Right lung (tissue), 10 donors: Measurements from ENCODE around the gene PLAC8. TPM values are rescaled to one million over a fixed set of nuclear protein-coding genes. Genes with fewer than 3 reads are reported as not detected.
"Not testable (repeated sequence)": the region's sequence is repeated elsewhere in the genome, so short reads cannot be mapped to it uniquely, and the experiment has no call there.

Experiments
- DNase-seq, 2 donors: peaks; one replicate each; pipeline ENCODE4 v3.0.0-alpha.2; 2013
- long read RNA-seq, 8 donors: transcript quantifications; one replicate each; lab custom pipeline, GENCODE V29; 2026
- polyA plus RNA-seq, 5 donors: library from polyadenylated mRNA; unstranded; fragments of 120-200 nt; gene quantifications; one replicate each; pipeline versions ENCODE4 v1.2.1 to v1.2.3, GENCODE V29; 2013; ENCODE audit warnings: inconsistent platforms in 1 of 5, low replicate concordance in 1 of 5; ENCODE audit not compliant: insufficient read length in 5 of 5, insufficient read depth in 1 of 5

Gene PLAC8, protein sequence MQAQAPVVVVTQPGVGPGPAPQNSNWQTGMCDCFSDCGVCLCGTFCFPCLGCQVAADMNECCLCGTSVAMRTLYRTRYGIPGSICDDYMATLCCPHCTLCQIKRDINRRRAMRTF
- 1 to 10 TPM; 7.1 to 8.7 (median 7.7) TPM for polyA plus RNA-seq
- long read RNA-seq, donor 1, transcript PLAC8-201 (5 exons, 1,447 nt) = major isoform, 9 of 10 reads
- long read RNA-seq, donor 1, partial matches to known transcripts = 0 of 10 reads
- long read RNA-seq, donor 1, other reads (novel, unspliced or antisense) = 0 of 10 reads
- long read RNA-seq, donor 2, partial matches to known transcripts = 0 of 5 reads
- long read RNA-seq, donor 2, other reads (novel, unspliced or antisense) = 0 of 5 reads
- long read RNA-seq, donor 3, transcript PLAC8-201 (5 exons, 1,447 nt) = major isoform, 6 of 7 reads
- long read RNA-seq, donor 3, partial matches to known transcripts = 0 of 7 reads
- long read RNA-seq, donor 3, other reads (novel, unspliced or antisense) = 0 of 7 reads
- long read RNA-seq, donor 4, transcript PLAC8-201 (5 exons, 1,447 nt) = major isoform, 5 of 5 reads
- long read RNA-seq, donor 4, partial matches to known transcripts = 0 of 5 reads
- long read RNA-seq, donor 4, other reads (novel, unspliced or antisense) = 0 of 5 reads
- long read RNA-seq, donor 5, transcript PLAC8-201 (5 exons, 1,447 nt) = major isoform, 5 of 6 reads
- long read RNA-seq, donor 5, partial matches to known transcripts = 0 of 6 reads
- long read RNA-seq, donor 5, other reads (novel, unspliced or antisense) = 0 of 6 reads
- long read RNA-seq, donor 6, transcript PLAC8-201 (5 exons, 1,447 nt) = major isoform, 7 of 7 reads
- long read RNA-seq, donor 6, partial matches to known transcripts = 0 of 7 reads
- long read RNA-seq, donor 6, other reads (novel, unspliced or antisense) = 0 of 7 reads
- long read RNA-seq, donor 7, partial matches to known transcripts = 0 of 2 reads
- long read RNA-seq, donor 7, other reads (novel, unspliced or antisense) = 0 of 2 reads
- long read RNA-seq, donor 8 = 0 reads

DNA sequence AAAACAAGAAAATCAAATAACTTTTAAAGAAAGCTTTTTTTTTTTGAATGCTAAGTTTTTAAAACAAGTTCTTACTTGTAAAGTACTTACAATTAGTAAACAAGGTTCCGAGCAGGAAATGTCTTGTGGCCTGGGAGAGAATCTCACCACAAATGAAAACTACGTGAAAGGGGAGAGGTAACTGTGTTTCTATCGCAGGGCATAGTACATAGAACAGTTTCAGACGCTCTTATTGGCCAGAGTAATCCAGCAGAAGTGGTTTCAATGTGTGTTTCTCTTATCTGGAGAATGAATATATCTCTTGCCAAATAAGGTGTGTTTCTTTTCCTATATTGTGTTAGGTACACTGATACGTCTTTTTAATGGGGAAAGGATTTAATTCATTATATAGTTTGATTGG, at the start of gene PLAC8:
Gene PLAC8, minus strand, starts transcription at position 154 of the 400 bp plus-strand sequence. CDS start 6,808 bp downstream, outside the sequence.
- no peak for DNase-seq

DNA sequence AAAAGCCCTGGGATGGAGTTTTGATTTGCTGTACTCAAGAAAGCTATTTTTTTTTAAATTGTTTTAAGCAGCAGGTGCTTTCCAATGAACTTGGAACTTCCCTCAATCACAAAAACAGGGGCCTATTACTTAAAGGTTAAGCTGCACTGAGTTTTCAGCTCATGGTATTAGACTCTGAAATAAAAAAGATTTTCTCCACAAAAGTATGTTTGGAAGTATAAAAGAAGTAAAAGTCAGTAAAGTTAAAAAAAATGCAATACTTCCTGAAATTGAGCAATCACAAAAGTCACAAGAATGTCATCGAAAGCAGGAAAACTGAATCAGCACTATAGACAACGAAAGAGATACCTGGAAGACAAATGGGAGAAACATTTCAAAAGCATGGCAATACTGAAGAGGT, 38.9 kb upstream of the PLAC8 start:
- no peak for DNase-seq

DNA sequence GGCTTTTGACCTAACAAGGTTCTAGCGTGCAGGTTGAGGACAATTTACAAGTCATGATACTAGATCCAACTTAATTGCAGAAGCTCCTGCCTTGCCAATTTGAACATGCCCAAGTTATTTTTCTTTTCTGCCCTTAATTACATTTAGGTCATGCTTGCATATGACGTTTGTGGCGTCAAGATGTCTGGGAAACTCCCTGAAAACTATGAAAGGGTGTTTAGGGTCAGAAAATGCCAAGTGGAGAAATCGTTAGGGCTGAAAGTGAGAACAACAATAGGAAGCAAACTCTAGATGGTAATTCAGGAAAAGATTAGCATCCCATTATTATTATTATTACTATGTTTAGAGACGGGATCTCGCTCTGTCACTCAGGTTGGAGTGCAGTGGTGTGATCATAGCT, 38.2 kb upstream of the PLAC8 start:
- DNase-seq = no peak

DNA sequence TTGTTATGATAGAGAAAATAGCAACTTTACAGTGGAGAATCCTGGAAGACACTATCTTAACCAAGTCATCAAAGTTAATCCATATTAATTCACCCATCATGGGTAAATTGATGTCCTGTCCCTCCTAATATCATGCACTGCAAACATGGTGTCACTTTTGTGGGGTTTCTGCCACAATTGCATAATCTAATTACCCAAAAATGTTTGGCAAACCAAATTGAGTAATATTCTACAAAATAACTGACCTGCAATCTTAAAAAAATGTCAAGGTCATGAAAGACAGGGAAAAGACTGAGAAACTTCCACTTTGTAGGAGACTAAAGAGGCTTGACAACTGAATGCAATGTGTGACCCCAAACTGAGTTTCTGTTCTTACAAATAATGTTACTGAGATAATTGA, 37.1 kb upstream of the PLAC8 start:
- DNase-seq = no peak

DNA sequence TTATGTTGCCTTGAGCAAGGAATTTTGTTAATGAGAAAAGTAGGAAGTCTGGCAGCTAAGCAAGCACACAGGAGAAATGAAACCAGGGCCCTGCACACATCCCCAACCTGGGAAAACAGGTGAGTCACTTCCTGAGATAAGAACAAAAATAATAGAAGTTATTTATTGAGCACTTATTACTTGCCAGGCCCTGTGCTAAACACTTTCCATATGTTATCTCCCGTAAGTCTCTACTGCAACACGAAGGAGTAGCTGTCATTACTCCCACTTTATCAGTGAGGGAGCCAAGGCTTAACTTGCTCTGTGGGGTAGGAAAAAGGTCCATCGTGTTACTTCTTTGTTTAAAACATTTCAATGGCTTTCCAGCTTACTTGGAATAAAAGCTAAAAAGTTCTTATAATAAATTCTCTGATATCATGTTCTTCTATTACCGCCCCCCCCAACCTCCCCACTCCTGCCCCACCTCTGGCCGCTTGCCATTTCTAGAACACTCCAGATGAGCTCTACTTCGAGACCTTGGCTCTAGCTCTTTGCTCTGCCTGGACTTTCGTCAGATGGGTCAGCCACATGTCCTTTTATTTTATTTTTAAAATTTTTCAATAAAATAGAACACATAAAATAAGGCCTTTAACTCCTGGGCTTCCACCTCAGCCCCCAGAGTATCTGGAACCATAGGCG, 36.3 kb upstream of the PLAC8 start:
- no peak for DNase-seq

DNA sequence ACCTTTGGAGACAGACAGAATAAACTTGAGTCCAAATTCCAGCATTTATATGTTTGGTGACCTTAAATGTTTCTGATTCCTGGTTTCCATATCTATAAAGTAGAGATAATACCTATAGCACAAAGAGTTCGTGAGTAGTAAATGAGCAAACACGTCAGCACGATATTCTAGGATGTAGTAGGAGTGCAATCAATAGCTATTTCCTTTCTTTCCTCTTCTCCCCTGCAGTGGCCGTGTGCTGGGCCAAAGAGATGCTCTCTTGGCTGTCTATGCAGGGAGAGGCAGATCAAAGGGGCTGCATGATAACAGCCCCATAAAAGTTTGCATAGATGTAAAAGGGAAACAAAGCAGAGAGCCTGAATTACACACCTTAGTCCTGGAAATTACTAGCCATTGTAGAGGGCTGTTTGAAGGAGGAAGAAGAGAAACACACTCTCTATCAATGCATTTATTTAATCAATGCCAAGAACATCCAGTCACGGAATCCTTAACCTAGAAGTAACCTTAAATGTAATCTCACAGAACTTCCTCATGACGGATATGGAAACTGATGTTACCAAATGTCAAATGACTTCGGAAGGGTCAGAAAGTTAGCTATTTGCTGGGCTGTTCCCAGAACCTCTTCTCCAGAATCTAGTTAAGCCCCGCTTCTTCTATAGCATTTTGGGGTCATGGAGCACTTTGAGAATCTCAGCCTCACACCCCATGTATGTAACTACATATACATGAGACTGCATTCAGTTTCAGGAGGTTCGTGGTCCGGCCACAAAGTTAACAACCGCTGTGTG, 35.5 kb upstream of the PLAC8 start:
- DNase-seq = no peak

DNA sequence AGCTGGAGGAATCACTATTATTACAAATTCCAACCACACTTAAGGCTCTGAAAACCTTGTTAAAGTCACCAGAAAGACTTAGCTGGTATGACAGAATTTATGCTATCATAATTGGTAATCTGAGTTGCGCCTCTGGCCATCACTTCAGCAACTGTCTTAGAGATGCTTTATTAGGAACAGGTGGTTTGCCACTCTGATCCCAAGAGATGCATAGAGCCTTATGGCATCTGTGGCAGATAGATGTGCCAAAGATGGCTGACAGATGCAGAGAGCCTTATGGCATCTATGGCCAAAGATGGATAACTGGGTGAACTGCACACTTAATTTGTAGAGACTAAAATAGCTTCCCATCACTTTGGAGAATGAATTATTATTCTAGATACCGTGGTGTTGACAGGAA, 32.3 kb upstream of the PLAC8 start:
- no peak for DNase-seq

DNA sequence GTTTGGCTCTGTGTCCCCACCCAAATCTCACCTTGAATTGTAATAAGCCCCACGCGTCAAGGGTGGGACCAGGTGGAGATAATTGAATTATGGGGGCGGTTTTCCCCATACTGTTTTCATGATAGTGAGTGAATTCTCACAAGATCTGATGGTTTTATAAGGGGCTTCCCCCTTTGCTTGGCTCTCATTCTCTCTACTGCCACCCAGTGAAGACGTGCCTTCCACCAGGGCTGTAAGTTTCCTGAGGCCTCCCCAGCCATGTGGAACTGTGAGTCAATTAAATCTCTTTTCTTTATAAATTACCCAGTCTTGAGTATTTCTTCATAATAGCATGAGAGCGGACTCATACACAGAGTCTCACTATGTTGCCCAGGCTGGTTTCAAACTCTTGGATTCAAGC, 31.2 kb upstream of the PLAC8 start:
- not testable (repeated sequence) for DNase-seq

DNA sequence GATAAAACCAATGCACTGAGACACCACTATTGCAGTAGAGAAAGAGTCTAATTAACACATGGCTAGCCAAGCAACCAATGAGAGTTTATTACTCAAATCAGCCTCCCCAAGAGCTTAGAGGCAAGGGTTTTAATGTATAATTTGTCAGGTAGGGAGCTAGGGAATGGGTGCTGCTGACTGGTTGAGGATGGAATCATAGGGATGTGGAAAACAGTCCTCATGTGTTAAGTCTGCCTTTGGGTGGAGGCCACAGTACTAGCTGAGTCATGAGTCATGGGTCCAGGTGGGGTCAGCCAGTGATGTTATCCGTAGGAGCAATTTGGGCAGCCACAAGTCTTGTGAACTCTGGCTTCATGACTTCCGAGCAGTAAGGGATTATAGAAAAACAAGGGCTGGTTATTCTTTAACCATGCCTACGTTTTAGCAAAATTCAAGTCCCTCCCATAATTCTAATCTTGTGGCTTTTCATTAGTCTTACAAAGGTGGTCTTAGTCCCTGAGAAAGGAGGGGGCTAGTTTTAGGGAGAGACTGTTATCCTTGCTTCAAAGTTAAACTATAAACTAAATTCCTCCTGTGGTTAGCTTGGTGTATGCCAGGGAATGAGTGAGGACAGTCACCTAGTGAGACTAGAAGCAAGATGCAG, 25.1 kb upstream of the PLAC8 start:
- DNase-seq = no peak

DNA sequence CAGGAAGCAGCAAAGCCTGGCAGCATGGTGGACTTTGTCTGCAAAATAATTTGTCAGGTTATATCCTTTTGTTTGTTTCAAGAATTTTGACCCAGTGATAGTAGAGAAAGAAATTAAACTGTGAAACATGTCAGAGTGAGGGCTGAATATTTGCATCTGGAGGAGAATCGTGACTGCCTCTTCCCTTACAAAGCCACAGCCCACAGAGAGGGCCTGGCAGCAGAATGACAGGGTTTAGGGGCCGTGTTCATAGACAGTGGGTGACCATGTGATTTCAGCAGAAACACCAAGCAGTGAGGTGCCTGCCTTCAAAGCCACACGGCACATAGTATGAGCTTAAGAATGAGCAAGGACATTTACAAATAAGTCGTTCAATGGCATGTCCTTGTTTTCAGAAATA, 24.4 kb upstream of the PLAC8 start:
- peak in 1 of 2 donors; percentile 4 for DNase-seq

DNA sequence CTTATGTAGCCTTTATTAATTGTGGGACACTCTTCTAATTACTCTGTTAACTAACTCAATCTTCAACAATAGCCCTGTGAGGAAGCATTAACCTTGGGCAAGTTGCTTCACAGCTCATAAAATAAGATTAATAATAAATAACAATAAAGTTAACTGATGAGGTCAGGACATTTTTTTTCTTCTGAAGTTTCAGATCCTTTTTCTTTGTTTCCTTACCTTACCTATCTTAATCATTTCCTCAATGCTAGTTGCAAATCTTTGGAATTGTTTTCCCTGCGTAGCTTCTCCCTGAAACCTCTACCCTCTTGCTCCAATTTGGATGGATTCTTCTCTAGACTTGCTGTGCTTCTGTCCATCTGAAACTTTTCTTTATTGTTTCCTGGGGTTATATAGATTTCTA, 17.5 kb upstream of the PLAC8 start:
- no peak for DNase-seq

DNA sequence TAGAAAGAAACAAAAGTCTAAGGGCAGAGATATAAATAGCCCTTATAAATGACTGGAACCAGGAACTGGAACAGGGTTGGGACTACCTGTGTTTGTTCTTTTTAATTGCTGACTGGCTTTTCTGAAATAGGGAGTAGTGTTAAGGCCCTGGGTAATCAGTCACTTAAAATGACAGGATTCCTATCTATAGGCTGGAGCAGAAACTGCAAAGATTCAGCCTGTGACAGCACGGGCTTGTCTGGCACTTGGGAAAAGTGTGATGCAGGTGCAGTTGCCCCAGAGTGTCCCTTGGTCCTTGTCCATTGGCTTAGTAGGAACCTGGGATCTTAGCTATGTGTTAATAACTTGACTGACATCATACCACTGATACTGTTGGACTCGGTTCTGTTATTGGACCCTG, 14.7 kb upstream of the PLAC8 start:
- no peak for DNase-seq

DNA sequence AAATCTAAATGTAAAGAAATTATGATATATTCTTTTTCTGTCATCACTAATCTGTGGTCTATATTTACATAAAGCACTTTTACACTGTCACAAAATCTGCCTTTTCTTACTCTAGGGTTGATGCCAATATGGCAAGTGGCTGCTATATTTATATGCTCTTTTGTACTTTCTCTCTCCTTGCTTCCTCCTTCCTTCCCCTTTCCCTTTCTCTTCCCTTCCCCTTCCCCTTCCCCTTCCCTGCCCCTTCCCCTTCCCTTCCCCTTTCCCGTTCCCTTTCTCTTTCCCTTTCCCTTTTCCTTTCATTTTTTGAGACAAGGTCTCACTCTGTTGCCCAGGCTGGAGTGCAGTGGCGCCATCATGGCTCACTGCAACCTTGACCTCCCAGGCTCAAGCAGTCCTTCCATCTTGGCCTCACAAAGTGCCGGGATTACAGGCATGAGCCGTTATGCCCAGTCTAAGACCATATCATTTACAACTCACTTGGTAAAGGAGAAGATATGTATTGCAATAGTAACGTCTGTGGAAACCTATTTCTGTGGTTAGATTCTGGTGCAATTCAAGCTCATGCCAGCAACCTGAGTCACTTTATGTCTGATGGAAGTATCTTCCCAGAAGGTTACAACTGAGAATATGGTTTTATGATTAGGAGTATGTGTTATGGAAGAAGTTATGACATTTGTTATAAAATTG, 13.9 kb upstream of the PLAC8 start:
- no peak for DNase-seq

DNA sequence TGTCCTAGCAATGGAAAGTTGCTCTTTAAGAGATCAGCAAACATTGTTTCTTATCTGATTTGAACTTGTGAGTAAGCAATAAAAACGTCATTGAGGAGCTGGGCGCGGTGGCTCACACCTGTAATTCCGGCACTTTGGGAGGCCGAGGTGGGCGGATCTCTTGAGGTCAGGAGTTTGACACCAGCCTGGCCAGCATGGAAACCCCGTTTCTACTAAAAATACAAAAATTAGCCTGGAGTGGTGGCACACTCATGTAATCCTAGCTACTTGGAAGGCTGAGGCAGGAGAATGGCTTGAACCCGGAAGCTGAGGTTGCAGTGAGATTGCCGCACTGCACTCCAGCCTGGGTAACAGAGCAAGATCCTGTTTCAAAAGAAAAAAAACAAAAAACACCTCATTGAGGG, 11.2 kb upstream of the PLAC8 start:
- DNase-seq = no peak

DNA sequence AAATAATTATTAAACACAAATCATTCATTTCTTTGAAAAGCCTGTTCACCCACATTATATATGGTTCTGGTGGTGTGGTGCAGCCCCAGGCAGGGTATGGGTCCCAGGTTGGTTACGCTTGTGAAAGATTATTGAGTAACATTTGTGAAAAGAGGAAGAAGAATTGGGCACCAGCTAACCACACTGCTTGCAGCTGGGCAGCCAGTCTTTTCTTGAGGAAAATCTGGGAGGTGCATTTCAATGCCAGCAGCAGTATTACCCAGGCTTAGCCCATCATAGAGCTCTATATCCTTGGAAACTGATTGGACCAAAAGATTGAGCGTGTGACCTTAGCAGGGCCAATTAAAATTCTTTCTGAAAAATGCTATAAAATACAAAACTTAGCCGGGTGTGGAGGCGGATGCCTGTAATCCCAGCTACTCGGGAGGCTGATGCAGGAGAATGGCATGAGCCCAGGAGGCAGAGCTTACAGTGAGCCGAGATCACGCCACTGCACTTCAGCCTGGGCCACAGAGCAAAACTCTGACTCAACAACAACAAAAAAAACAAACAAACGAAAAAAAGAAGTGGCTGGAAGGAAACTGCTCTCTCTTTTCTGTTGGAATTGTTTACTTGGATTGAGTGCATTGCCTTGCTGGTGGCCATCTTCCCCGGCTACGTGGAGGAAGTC, 9.7 kb upstream of the PLAC8 start:
- DNase-seq = no peak

DNA sequence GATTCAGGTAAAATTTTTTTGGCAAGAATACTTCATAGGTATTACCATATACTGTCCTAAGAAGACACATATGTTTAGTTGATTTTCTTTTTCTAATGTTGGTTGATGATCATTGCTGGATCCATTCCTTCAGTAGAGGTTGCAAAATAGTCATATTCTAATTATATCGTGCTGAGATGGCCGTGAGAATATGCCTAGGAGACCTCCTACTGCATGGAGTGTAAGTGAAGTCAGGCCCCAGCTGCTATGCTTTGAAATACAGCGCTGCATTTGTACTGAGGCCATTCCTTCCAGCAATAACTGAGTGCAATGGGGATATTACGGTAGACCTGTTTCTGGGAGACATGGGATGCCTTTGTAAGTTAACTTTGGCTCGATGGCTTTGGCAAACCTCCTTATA, 6.7 kb upstream of the PLAC8 start:
- DNase-seq = no peak

DNA sequence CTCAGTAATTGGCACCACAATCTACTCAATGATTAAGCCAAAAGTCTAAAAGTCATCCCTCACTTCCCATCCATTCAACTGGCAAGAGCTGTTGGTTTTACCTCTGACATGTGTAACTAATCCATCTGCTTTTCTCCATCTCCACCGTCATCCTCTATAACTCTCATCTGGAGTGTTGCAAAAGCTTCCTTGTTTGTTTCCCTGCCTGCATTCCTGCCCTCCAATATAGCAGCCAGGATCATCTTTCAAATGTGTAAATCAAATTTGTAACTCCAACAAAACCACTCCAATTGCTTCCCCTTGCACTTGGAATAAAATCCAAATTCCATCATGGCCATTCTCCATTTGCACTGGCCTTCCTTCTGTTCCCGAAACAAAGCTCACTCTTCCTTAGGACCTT, 4.3 kb upstream of the PLAC8 start:
- DNase-seq = no peak

DNA sequence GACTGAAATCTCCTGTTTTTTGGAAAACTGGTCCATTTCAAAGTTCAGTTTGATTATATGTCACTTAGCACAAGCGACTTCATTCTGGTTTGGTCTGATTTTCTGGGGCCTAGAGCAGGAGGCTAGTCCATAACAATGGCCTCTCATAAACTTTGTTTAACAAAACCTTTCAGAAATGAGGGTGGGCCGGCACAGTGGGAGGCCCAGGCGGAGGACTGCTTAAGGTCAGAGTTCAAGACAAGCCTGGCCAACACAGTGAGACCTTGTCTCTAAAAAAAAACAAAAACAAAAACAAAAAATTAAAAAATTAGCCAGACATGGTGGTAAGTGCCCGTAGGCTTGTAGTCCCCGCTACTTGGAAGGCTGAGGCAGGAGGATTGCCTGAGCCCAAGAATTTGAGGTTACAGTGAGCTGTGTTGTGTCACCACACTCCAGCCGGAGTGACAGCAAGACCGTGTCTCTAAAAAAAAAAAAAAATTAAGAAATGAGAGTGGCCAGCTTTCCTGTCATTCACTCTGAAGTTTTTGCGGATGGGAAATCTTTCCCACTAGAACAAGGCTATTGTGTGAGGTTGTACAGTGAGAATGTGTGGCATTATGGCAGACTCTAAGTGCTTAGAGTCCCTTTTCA, 1.2 kb upstream of the PLAC8 start:
- DNase-seq = no peak

DNA sequence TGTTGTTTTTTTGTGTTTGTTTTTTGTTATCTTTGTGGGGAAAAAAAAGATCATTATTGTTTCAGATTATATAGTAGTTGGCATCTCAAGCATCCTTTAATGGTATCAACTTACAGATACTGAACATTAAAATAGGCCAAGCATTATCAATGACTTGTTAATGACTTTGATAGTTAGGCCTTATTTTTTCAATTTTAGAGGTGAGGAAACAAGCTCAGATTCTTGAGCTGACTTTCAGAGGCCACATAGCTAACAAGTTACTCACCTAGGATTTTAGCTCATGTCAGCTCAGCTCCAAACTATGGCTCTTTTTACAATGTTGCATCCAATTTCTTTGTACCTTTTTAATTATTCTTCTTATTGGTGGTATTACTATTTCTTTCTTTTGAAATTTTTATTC, 471 bp upstream of the PLAC8 start:
- DNase-seq = no peak
